Lower leg skin (tissue), 3 donors: ENCODE results near the gene RMND1.

Experiments used
- POLR2A ChIP-seq, 2 donors: fragments of 450-650 bp; IDR thresholded peaks; one replicate each; pipeline ENCODE4 v1.6.1; 2016 to 2017; ENCODE audit warnings: antibody characterized with exemption in 2 of 2, mild to moderate bottlenecking in 1 of 2, moderate library complexity in 1 of 2
- TF ChIP-seq, protein P1 (sequence below), 3 donors: fragments of 450-650 bp; IDR thresholded peaks; one replicate each; pipeline ENCODE4 v1.5.1; 2016; ENCODE audit warnings: antibody characterized with exemption in 3 of 3, mild to moderate bottlenecking in 3 of 3, moderate library complexity in 2 of 3

DNA sequence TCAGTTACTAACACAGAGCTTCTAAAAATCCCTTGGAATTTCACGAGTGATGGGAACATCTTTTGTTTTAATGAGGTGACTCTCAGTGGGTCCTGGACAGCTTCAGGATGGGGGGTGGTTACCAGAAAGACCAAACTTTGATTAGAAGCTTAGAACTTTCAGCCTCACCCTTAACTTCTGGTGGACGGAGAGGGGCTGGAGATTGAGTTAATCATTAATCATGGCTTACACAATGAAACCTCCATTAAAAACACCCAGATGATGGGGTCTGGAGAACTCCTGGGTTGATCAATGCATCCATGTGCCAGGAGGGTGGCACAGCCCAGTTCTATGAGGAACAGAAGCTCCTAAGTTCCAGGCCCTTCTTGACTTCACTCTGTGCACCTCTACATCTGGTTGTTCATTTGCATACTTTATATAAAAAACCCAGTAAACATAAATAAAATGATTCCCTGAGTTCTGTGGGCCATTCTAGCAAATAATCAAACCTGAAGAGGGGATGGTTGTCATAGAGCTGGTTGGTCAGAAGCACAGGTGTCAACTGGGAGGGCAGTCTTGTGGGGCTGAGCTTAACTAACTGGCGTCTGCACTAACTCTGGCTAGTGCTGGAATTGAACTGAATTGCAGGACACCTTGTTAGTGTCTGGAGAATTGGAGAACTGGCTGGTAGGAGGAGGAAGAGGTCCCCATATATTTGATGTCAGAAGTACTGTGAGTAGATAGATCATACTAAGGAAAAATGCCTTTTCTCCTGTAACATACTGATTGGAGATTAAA, 10.3 kb downstream of the RMND1 start:
- TF ChIP-seq, protein P1, sequence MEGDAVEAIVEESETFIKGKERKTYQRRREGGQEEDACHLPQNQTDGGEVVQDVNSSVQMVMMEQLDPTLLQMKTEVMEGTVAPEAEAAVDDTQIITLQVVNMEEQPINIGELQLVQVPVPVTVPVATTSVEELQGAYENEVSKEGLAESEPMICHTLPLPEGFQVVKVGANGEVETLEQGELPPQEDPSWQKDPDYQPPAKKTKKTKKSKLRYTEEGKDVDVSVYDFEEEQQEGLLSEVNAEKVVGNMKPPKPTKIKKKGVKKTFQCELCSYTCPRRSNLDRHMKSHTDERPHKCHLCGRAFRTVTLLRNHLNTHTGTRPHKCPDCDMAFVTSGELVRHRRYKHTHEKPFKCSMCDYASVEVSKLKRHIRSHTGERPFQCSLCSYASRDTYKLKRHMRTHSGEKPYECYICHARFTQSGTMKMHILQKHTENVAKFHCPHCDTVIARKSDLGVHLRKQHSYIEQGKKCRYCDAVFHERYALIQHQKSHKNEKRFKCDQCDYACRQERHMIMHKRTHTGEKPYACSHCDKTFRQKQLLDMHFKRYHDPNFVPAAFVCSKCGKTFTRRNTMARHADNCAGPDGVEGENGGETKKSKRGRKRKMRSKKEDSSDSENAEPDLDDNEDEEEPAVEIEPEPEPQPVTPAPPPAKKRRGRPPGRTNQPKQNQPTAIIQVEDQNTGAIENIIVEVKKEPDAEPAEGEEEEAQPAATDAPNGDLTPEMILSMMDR (IDR thresholded peaks at IDR 0.05), result no peak
- TF ChIP-seq POLR2A (IDR thresholded peaks at IDR 0.05), result no peak
